Neural cell (in vitro differentiated cells): ENCODE measurements around the gene TBC1D19. TPM values are rescaled to one million over a fixed set of nuclear protein-coding genes. Genes with fewer than 3 reads are reported as not detected.

Source experiments
- H2AFZ ChIP-seq: fragments of 200-600, 300-800 bp; sonication (generic), shearing (Covaris generic); 2 replicates; pipeline ENCODE4 v1.6.0; 2014; ENCODE audit warnings: low read depth, mild to moderate bottlenecking, antibody characterized with exemption, low read length, moderate library complexity
- H3F3A ChIP-seq: fragments of 200-600 bp; shearing (Covaris generic); 2 replicates; pipeline ENCODE4 v1.6.1; 2016; ENCODE audit warnings: mild to moderate bottlenecking, moderate library complexity, mixed read lengths, antibody characterized with exemption, low read length; ENCODE audit not compliant: insufficient read depth, poor library complexity, severe bottlenecking
- H3K27ac ChIP-seq: fragments of 200-600, 300-800 bp; sonication (generic), shearing (Covaris generic); 2 replicates; pipeline ENCODE4 v1.5.1; 2014; ENCODE audit warnings: mild to moderate bottlenecking, low read length, moderate library complexity
- H3K27me3 ChIP-seq: fragments of 300-800, 200-600 bp; sonication (generic), shearing (Covaris generic); 2 replicates; pipeline ENCODE4 v1.6.0; 2014; ENCODE audit warnings: mild to moderate bottlenecking, low read depth, low read length, moderate library complexity; ENCODE audit not compliant: insufficient read depth
- H3K36me3 ChIP-seq: fragments of 300-800, 200-600 bp; sonication (generic), shearing (Covaris generic); 2 replicates; pipeline ENCODE4 v1.5.1; 2014; ENCODE audit warnings: mild to moderate bottlenecking, antibody characterized with exemption, low read length, moderate library complexity; ENCODE audit not compliant: insufficient read depth
- H3K4me2 ChIP-seq: fragments of 300-800, 200-600 bp; sonication (generic), shearing (Covaris generic); 2 replicates; pipeline ENCODE4 v1.6.0; 2014; ENCODE audit warnings: mild to moderate bottlenecking, low read length
- H3K4me3 ChIP-seq: fragments of 300-800, 200-600 bp; sonication (generic), shearing (Covaris generic); 2 replicates; pipeline ENCODE4 v1.5.1; 2014; ENCODE audit warnings: mild to moderate bottlenecking, low read length, moderate library complexity
- H3K79me2 ChIP-seq: fragments of 200-600 bp; shearing (Covaris generic); replicated peaks from 2 replicates; pipeline ENCODE4 v1.6.0; 2014; ENCODE audit warnings: mild to moderate bottlenecking, low read length, moderate library complexity; ENCODE audit not compliant: insufficient read depth
- H3K9ac ChIP-seq: fragments of 300-800, 200-600 bp; sonication (generic), shearing (Covaris generic); 2 replicates; pipeline ENCODE4 v1.6.1; 2016; ENCODE audit warnings: mild to moderate bottlenecking, low read length, mixed read lengths
- H3K9me2 ChIP-seq: fragments of 200-600 bp; shearing (Covaris generic); 2 replicates; pipeline ENCODE4 v1.6.1; 2016; ENCODE audit warnings: mild to moderate bottlenecking, low read length, mixed read lengths; ENCODE audit not compliant: insufficient read depth
- H3K9me3 ChIP-seq: fragments of 200-600, 300-800 bp; sonication (generic), shearing (Covaris generic); 2 replicates; pipeline ENCODE4 v1.6.1; 2016; ENCODE audit warnings: mild to moderate bottlenecking, mixed run types, low read length, moderate library complexity, mixed read lengths
- H4K20me1 ChIP-seq: fragments of 200-600 bp; shearing (Covaris generic); 2 replicates; pipeline ENCODE4 v1.6.1; 2016; ENCODE audit warnings: mild to moderate bottlenecking, mixed run types; ENCODE audit not compliant: insufficient read depth
- CTCF ChIP-seq: fragments of 450-650 bp; IDR thresholded peaks from 2 replicates; pipeline ENCODE4 v1.5.1; 2014; ENCODE audit warnings: antibody characterized with exemption, mild to moderate bottlenecking, moderate library complexity; ENCODE audit not compliant: poor library complexity, severe bottlenecking
- EP300 ChIP-seq: fragments of 450-650 bp; conservative IDR thresholded peaks from 2 replicates; pipeline ENCODE4 v1.6.1; 2014; ENCODE audit warnings: antibody characterized with exemption, mild to moderate bottlenecking, moderate library complexity; ENCODE audit not compliant: poor library complexity, severe bottlenecking
- EZH2 ChIP-seq: fragments of 200-600, 300-800 bp; shearing (Covaris generic), sonication (generic); IDR thresholded peaks from 2 replicates; pipeline ENCODE4 v1.6.1; 2014; ENCODE audit warnings: antibody characterized with exemption, low read length, borderline replicate concordance, mild to moderate bottlenecking; ENCODE audit not compliant: insufficient read depth, poor library complexity, severe bottlenecking
- MXI1 ChIP-seq: fragments of 450-650 bp; conservative IDR thresholded peaks from 2 replicates; pipeline ENCODE4 v1.6.1; 2014; ENCODE audit warnings: antibody characterized with exemption, mild to moderate bottlenecking; ENCODE audit not compliant: poor library complexity, severe bottlenecking
- POLR2AphosphoS5 ChIP-seq: IDR thresholded peaks from 2 replicates; pipeline ENCODE4 v1.6.1; 2012
- RAD21 ChIP-seq: fragments of 450-650 bp; conservative IDR thresholded peaks from 2 replicates; pipeline ENCODE4 v1.6.1; 2014; ENCODE audit warnings: antibody characterized with exemption, mild to moderate bottlenecking, moderate library complexity
- REST ChIP-seq: IDR thresholded peaks from 2 replicates; pipeline ENCODE4 v1.6.1; 2012; ENCODE audit warnings: borderline replicate concordance
- SMC3 ChIP-seq: fragments of 450-650 bp; conservative IDR thresholded peaks from 2 replicates; pipeline ENCODE4 v1.6.1; 2014; ENCODE audit warnings: antibody characterized with exemption, mild to moderate bottlenecking, moderate library complexity; ENCODE audit not compliant: poor library complexity
- TAF1 ChIP-seq: IDR thresholded peaks from 2 replicates; pipeline ENCODE4 v1.6.1; 2012; ENCODE audit warnings: low read depth
- polyA plus RNA-seq: library from polyadenylated mRNA; depleted of rRNA; stranded (reverse); fragments of >200 nt; gene quantifications from 2 replicates; pipeline ENCODE4 v1.2.3, GENCODE V29; 2014

The TBC1D19 gene
- polyA plus RNA-seq, 1 donor from 2014 or later: 23.1 TPM

DNA sequence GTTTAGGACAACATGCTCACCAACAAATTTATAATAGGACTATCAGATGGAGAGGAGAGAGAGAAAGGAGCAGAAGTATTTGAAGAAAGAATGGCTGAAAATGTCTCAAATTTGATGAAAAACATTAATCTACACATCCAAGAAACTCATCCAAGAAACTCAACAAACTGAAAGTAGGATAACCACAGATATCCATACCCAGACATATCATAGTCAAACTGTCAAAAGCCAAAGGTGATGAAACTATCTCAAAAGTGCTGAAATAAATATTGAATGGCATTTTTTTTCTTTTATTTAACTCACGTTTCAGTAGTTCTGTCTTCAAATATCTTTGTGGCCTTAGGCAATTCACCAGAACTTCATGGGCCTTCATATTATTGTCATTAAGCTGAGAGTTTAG is 116.2 kb downstream of the TBC1D19 start:
- Histone ChIP-seq H3K27me3 (no peaks in the 10 kb centered on the region), H3K9me2 (no peaks in the 10 kb centered on the region), H3K36me3 (no peaks in the 10 kb centered on the region), H3F3A (no peaks in the 10 kb centered on the region), H3K9ac (no peak overlapping the region), H3K4me3 (no peak overlapping the region), H3K4me2 (no peak overlapping the region), H3K79me2 (no peaks in the 10 kb centered on the region), H3K9me3 (no peaks in the 10 kb centered on the region), H2AFZ (no peak overlapping the region), H3K27ac (no peak overlapping the region), H4K20me1 (no peaks in the 10 kb centered on the region)
- TF ChIP-seq POLR2AphosphoS5 (no peak), SMC3 (no peak), EZH2 (no peak), CTCF (no peak), EP300 (no peak), REST (no peak), RAD21 (no peak), MXI1 (no peak)

GRCh38 chr4:26701095-26701494 is 117.2 kb downstream of the TBC1D19 start:
- Histone ChIP-seq H3K9me2 (no peaks in the 10 kb centered on the region), H3K4me3 (no peak overlapping the region), H4K20me1 (no peaks in the 10 kb centered on the region), H3K9me3 (no peaks in the 10 kb centered on the region), H2AFZ (no peak overlapping the region), H3K27ac (no peak overlapping the region), H3K36me3 (no peaks in the 10 kb centered on the region), H3K27me3 (no peaks in the 10 kb centered on the region), H3K9ac (no peak overlapping the region), H3F3A (no peaks in the 10 kb centered on the region), H3K4me2 (no peak overlapping the region), H3K79me2 (no peaks in the 10 kb centered on the region)
- TF ChIP-seq POLR2AphosphoS5 (no peak), RAD21 (no peak)

GRCh38 chr4:26701786-26702227 is 117.9 kb downstream of the TBC1D19 start:
- no peak for TF ChIP-seq EP300
- TF ChIP-seq SMC3: no peak
- TF ChIP-seq RAD21: no peak
- TF ChIP-seq EZH2: no peak
- no peak for TF ChIP-seq POLR2AphosphoS5
- TF ChIP-seq REST: no peak
- TF ChIP-seq TAF1: no peak
- no peak for TF ChIP-seq CTCF
- no peak for TF ChIP-seq MXI1
- Histone ChIP-seq H3K79me2 (no peaks in the 10 kb centered on the region), H3K27me3 (no peaks in the 10 kb centered on the region), H3K4me3 (no peak overlapping the region), H3K9me2 (no peaks in the 10 kb centered on the region), H3K9me3 (no peaks in the 10 kb centered on the region), H4K20me1 (no peaks in the 10 kb centered on the region), H3K4me2 (no peak overlapping the region), H3K27ac (no peak overlapping the region), H3F3A (no peaks in the 10 kb centered on the region), H3K36me3 (no peaks in the 10 kb centered on the region), H3K9ac (no peak overlapping the region), H2AFZ (no peak overlapping the region)
